Measurements from ENCODE around the gene SLAMF1. TPM values are rescaled to one million over a fixed set of nuclear protein-coding genes. Genes with fewer than 3 reads are reported as not detected.

The SLAMF1 gene
- total RNA-seq, 6 experiments from 2014 or later: 0.20 to 0.42 (median 0.28) TPM

DNA sequence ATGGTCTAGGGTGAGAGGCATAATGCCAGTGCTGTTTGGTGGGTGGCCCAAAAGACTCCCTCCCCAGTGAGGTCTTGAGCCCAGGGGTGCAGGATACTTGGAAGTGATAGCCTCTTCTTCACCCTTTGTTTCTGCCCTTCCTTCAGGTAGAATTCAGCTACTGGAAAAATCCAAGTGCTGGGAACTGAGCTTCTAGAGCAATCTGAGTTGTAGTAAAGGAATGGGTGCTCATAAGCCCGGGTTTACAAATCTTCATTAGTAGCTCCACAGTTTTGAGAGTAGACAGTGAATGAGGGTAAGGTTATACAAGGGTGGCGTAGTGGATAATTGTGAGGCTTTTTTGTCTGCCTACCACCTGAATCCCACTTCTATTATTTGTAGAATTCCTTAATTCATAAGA, 38.3 kb downstream of the SLAMF1 start:
- no peak for ATAC-seq
- TF ChIP-seq POLR2A (IDR thresholded peaks at IDR 0.05): no peak
- no peak for TF ChIP-seq CTCF (IDR thresholded peaks at IDR 0.05)
- DNase-seq: no peak
- WGBS (ENCODE audit: insufficient coverage, low coverage, low lambda C conversion rate, missing lambda C conversion rate): 50% methylated on average over 2 of the region's 2 CpGs
- H3K4me1 ChIP-seq: peaks cover 0 to 20% (median 0%) of the 10 kb centered on the region in 4 donors
- no peaks in the 10 kb centered on the region for H3K36me3 ChIP-seq
- no peaks in the 10 kb centered on the region for H3K27me3 ChIP-seq
- H3K27ac ChIP-seq: no peak overlapping the region
- no peaks in the 10 kb centered on the region for H3K9me3 ChIP-seq
- intact Hi-C loops (cut with DNase I): loop anchor here (5.0 kb wide), 1 partner anchor 181 kb away; no protein-coding TSS in a partner anchor
- no peak overlapping the region for H3K4me3 ChIP-seq

DNA sequence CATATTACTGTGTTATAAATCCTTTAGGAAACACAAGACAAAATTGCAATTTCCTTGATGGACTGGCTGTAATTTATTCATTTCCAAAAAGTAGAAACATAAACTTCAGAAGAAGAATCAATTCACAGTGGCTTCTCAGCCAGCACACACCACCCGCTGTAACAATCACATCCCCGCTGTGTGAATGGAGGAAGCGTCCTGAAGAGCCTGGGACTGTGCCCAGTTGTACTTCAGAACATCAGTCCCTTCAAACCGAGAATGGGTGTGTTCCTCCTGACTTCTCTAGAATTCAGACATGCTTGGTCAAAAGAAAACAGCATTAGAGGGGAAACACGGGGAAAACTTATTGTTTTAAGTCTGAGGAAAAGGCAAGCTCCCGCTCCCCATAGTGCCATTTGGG, 38.8 kb downstream of the SLAMF1 start:
- no peaks in the 10 kb centered on the region for H3K36me3 ChIP-seq
- 56% methylated on average over 6 of the region's 6 CpGs for WGBS (ENCODE audit: insufficient coverage, low coverage, low lambda C conversion rate, missing lambda C conversion rate)
- DNase-seq: no peak
- H3K27me3 ChIP-seq: no peaks in the 10 kb centered on the region
- TF ChIP-seq CTCF (IDR thresholded peaks at IDR 0.05): no peak
- ATAC-seq: peak in 1 of 4 donors; percentile 23
- H3K4me1 ChIP-seq: peaks cover 0 to 20% (median 0%) of the 10 kb centered on the region in 4 donors
- intact Hi-C loops (cut with DNase I): loop anchor here (5.0 kb wide), 1 partner anchor 181 kb away; no protein-coding TSS in a partner anchor
- H3K27ac ChIP-seq: peak overlapping the region in 1 of 3 donors; percentile 26
- H3K9me3 ChIP-seq: no peaks in the 10 kb centered on the region
- H3K4me3 ChIP-seq: no peak overlapping the region

GRCh38 chr1:160607672-160608032, 39.2 kb downstream of the SLAMF1 start:
- Histone ChIP-seq H3K4me1 (peaks cover 0 to 20% (median 0%) of the 10 kb centered on the region in 4 donors), H3K4me3 (no peak overlapping the region), H3K27me3 (no peaks in the 10 kb centered on the region), H3K27ac (peak overlapping the region in 1 of 3 donors; percentile 26), H3K9me3 (no peaks in the 10 kb centered on the region), H3K36me3 (no peaks in the 10 kb centered on the region)
- ATAC-seq (peak; percentile 69 to 82 (median 74)), DNase-seq (peak in 2 of 3 donors; percentile 31 to 62)
- 57% methylated on average over 1 of the region's 1 CpG for WGBS (ENCODE audit: insufficient coverage, low coverage, low lambda C conversion rate, missing lambda C conversion rate)
- no peak for TF ChIP-seq POLR2A (IDR thresholded peaks at IDR 0.05)
- intact Hi-C loops (cut with DNase I): loop anchor here (5.0 kb wide), 1 partner anchor 180 kb away; no protein-coding TSS in a partner anchor

DNA sequence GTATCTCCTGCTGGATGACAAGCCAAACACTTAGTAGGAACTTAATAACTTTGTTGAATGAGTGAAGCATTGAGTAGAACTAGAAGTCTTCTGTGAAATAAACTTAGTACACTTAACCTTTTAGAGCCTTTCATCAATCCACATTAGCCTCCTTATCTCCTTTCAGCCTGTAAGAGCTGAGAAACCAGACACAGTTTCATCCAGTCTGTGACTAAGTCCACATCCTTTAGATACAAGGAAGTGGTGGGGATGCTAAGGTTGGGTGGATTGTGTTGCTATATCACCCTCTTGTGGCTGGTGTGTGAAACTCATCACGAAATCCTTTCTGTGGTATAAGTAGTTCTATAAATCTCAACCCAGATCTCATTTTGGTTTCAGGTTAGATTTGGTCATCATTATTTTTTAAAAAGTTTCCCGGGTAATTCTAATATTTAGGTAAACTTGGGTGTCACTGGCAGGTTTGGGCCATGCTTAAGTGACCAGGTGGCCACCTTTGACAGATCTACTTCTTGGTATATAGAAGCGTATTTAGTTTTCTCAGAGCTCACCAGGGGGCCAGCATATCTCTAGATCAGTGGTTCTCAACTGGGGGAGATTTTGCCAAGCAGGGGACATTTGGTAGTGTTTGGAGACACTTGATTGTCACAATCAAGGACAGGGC, 39.7 kb downstream of the SLAMF1 start:
- peak overlapping the region in 1 of 3 donors; percentile 26 for H3K27ac ChIP-seq
- ATAC-seq (peak; percentile 93 to 97 (median 95)), DNase-seq (no peak)
- no peaks in the 10 kb centered on the region for H3K36me3 ChIP-seq
- no peaks in the 10 kb centered on the region for H3K27me3 ChIP-seq
- no peaks in the 10 kb centered on the region for H3K9me3 ChIP-seq
- WGBS (ENCODE audit: insufficient coverage, low coverage, low lambda C conversion rate, missing lambda C conversion rate): 13% methylated on average over 3 of the region's 3 CpGs
- H3K4me3 ChIP-seq: no peak overlapping the region
- TF ChIP-seq POLR2A (IDR thresholded peaks at IDR 0.05) (no peak), CTCF (IDR thresholded peaks at IDR 0.05) (peak; percentile 72 to 90 (median 76))
- intact Hi-C loops (cut with DNase I): loop anchor here (5.0 kb wide), 1 partner anchor 180 kb away; no protein-coding TSS in a partner anchor
- H3K4me1 ChIP-seq: peaks cover 0 to 20% (median 0%) of the 10 kb centered on the region in 4 donors

GRCh38 chr1:160606611-160607010, 40.2 kb downstream of the SLAMF1 start:
- Histone ChIP-seq H3K27ac (no peak overlapping the region), H3K36me3 (no peaks in the 10 kb centered on the region), H3K27me3 (no peaks in the 10 kb centered on the region), H3K9me3 (no peaks in the 10 kb centered on the region), H3K4me1 (peaks cover 0 to 20% (median 0%) of the 10 kb centered on the region in 4 donors), H3K4me3 (no peak overlapping the region)
- no peak for TF ChIP-seq POLR2A (IDR thresholded peaks at IDR 0.05)
- TF ChIP-seq CTCF (IDR thresholded peaks at IDR 0.05): no peak
- intact Hi-C loops (cut with DNase I): loop anchor here (5.0 kb wide), 1 partner anchor 179 kb away; no protein-coding TSS in a partner anchor
- 50% methylated on average over 1 of the region's 1 CpG for WGBS (ENCODE audit: insufficient coverage, low coverage, low lambda C conversion rate, missing lambda C conversion rate)
- ATAC-seq (no peak), DNase-seq (no peak)

Data from right lobe of liver (tissue), 6 donors.